ENCODE data around the gene EEF1A2. TPM values are rescaled to one million over a fixed set of nuclear protein-coding genes. Genes with fewer than 3 reads are reported as not detected.
A peak's percentile ranks its signal among the peaks of the same experiment; 100 is the strongest.

The EEF1A2 gene
- total and polyA plus RNA-seq, 2 donors (not counting 3 experiments of a cell fraction or from before 2014, with no cell fraction given): 2.7 to 3.4 TPM

DNA sequence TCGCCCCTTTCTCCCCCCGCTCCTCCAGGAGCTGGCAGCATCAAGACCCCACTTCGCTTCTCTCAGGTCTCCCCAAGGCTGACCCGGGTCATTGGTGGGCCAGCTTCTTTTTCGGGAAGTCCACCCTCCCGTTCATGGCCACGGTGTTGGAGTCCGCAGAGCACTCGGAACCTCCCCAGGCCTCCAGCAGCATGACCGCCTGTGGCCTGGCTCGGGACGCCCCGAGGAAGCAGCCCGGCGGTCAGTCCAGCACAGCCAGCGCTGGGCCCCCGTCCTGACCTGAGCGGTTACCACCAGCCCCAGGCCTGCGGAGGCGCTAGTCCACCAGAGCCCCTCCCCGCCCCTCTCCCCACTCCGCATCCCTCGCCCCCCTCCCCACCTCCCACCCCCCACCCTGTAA is 22.7 kb upstream of the EEF1A2 start:
- peak overlapping the region; percentile 25 for H3K27ac ChIP-seq (ENCODE audit: insufficient read depth, low read depth, low read length)
- H4K20me1 ChIP-seq (replicated peaks; ENCODE audit: control insufficient read depth, extremely low read depth, insufficient read depth, low read length): no peaks in the 10 kb centered on the region
- peak overlapping the region; percentile 69 for H3K4me2 ChIP-seq (ENCODE audit: insufficient read depth, low read length)
- ChIA-PET CTCF (interaction anchor here (0.5 to 2.5 kb wide), 7 partner anchors 15 to 284 kb away, joined by 3 to 28 read pairs (median 3); partner anchors contain the start of gene PTK6), POLR2A (interaction anchor here (0.6 to 2.0 kb wide), 3 partner anchors 8 to 31 kb away, joined by 3 to 9 read pairs (median 5); no protein-coding TSS in a partner anchor)
- H3K4me3 ChIP-seq (replicated peaks in 1 of 3; ENCODE audit: insufficient read depth in 1 of 3, low read depth in 1 of 3, low read length in 3 of 3): peak overlapping the region; percentile 60 to 77 (median 69)
- intact Hi-C loops (cut with micrococcal nuclease) (no loop called here), dilution Hi-C loops (cut with MboI; ENCODE audit: extremely low pct_ligation_motif_present, low sequenced_read_pairs) (no loop called here)
- peaks cover 12% of the 10 kb centered on the region for H3K4me1 ChIP-seq (ENCODE audit: control insufficient read depth, extremely low read depth, insufficient read depth, low read length)
- no peaks in the 10 kb centered on the region for H3K27me3 ChIP-seq (ENCODE audit: control insufficient read depth in 2 of 2, insufficient read depth in 2 of 2, low read length in 2 of 2)
- BruUV-seq (replicated peaks): no TSS peak
- H3K79me2 ChIP-seq (ENCODE audit: control insufficient read depth, insufficient read depth, low read length): peaks cover 16% of the 10 kb centered on the region
- TF ChIP-seq, protein P1, sequence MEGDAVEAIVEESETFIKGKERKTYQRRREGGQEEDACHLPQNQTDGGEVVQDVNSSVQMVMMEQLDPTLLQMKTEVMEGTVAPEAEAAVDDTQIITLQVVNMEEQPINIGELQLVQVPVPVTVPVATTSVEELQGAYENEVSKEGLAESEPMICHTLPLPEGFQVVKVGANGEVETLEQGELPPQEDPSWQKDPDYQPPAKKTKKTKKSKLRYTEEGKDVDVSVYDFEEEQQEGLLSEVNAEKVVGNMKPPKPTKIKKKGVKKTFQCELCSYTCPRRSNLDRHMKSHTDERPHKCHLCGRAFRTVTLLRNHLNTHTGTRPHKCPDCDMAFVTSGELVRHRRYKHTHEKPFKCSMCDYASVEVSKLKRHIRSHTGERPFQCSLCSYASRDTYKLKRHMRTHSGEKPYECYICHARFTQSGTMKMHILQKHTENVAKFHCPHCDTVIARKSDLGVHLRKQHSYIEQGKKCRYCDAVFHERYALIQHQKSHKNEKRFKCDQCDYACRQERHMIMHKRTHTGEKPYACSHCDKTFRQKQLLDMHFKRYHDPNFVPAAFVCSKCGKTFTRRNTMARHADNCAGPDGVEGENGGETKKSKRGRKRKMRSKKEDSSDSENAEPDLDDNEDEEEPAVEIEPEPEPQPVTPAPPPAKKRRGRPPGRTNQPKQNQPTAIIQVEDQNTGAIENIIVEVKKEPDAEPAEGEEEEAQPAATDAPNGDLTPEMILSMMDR (IDR thresholded peaks at IDR 0.05; ENCODE audit: extremely low read depth in 1 of 2, insufficient read depth in 1 of 2, low read depth in 1 of 2, low read length in 2 of 2): peak in 1 of 2 donors; percentile 18
- no peak for TF ChIP-seq POLR2AphosphoS5 (IDR thresholded peaks at IDR 0.05; ENCODE audit: insufficient read depth, low read depth, low read length)
- H3K36me3 ChIP-seq (ENCODE audit: control insufficient read depth in 2 of 2, extremely low read depth in 1 of 2, insufficient read depth in 2 of 2, low read length in 2 of 2): peaks cover 0 to 2% of the 10 kb centered on the region in 2 experiments
- no peak for FAIRE-seq
- H3K9me3 ChIP-seq (replicated peaks; ENCODE audit: control insufficient read depth, insufficient read depth, low read length): no peaks in the 10 kb centered on the region
- H2AFZ ChIP-seq (ENCODE audit: low read depth, low read length): no peak overlapping the region
- H3K9ac ChIP-seq (replicated peaks; ENCODE audit: extremely low read depth, insufficient read depth, low read length): peak overlapping the region; percentile 81
- H3K9me1 ChIP-seq (replicated peaks; ENCODE audit: control insufficient read depth, extremely low read depth, insufficient read depth, low read length): no peaks in the 10 kb centered on the region
- no peak for DNase-seq (ENCODE audit: low read depth, low spot score)

- Histone ChIP-seq H4K20me1 (replicated peaks; ENCODE audit: control insufficient read depth, extremely low read depth, insufficient read depth, low read length) (no peaks in the 10 kb centered on the region), H3K27me3 (ENCODE audit: control insufficient read depth in 2 of 2, insufficient read depth in 2 of 2, low read length in 2 of 2) (no peaks in the 10 kb centered on the region), H3K27ac (ENCODE audit: insufficient read depth, low read depth, low read length) (peak overlapping the region; percentile 25), H3K9ac (replicated peaks; ENCODE audit: extremely low read depth, insufficient read depth, low read length) (peak overlapping the region; percentile 81), H3K79me2 (ENCODE audit: control insufficient read depth, insufficient read depth, low read length) (peaks cover 16% of the 10 kb centered on the region), H3K4me2 (ENCODE audit: insufficient read depth, low read length) (peak overlapping the region; percentile 69), H3K9me3 (replicated peaks; ENCODE audit: control insufficient read depth, insufficient read depth, low read length) (no peaks in the 10 kb centered on the region), H3K9me1 (replicated peaks; ENCODE audit: control insufficient read depth, extremely low read depth, insufficient read depth, low read length) (no peaks in the 10 kb centered on the region), H3K36me3 (ENCODE audit: control insufficient read depth in 2 of 2, extremely low read depth in 1 of 2, insufficient read depth in 2 of 2, low read length in 2 of 2) (peaks cover 0 to 2% of the 10 kb centered on the region in 2 experiments), H3K4me1 (ENCODE audit: control insufficient read depth, extremely low read depth, insufficient read depth, low read length) (peaks cover 12% of the 10 kb centered on the region), H3K4me3 (replicated peaks in 1 of 3; ENCODE audit: insufficient read depth in 1 of 3, low read depth in 1 of 3, low read length in 3 of 3) (peak overlapping the region; percentile 60 to 77 (median 69)), H2AFZ (ENCODE audit: low read depth, low read length) (no peak overlapping the region)
- ChIA-PET CTCF (interaction anchor here (0.6 to 2.5 kb wide), 12 partner anchors 9 to 459 kb away, joined by 3 to 28 read pairs (median 3); partner anchors contain the start of gene PTK6), POLR2A (interaction anchor here (0.6 to 2.0 kb wide), 4 partner anchors 8 to 137 kb away, joined by 3 to 9 read pairs (median 4); partner anchors contain the start of gene RTEL1)
- DNase-seq (ENCODE audit: low read depth, low spot score): peak; percentile 37
- FAIRE-seq: peak; percentile 72
- TF ChIP-seq POLR2AphosphoS5 (IDR thresholded peaks at IDR 0.05; ENCODE audit: insufficient read depth, low read depth, low read length): peak; percentile 1
- TF ChIP-seq, protein P1 (IDR thresholded peaks at IDR 0.05; ENCODE audit: extremely low read depth in 1 of 2, insufficient read depth in 1 of 2, low read depth in 1 of 2, low read length in 2 of 2): no peak
- TF ChIP-seq MYC (IDR thresholded peaks at IDR 0.05; ENCODE audit: low read depth, low read length): no peak
- no peak for TF ChIP-seq GATA2 (IDR thresholded peaks at IDR 0.05; ENCODE audit: insufficient read depth, insufficient read length, low read depth, low read length)
- TF ChIP-seq FOS (IDR thresholded peaks at IDR 0.05; ENCODE audit: borderline replicate concordance, insufficient read depth, low read length): no peak
- no peak for TF ChIP-seq MAX (IDR thresholded peaks at IDR 0.05; ENCODE audit: insufficient read depth, insufficient read length)
- dilution Hi-C loops (cut with MboI; ENCODE audit: extremely low pct_ligation_motif_present, low sequenced_read_pairs) (no loop called here), intact Hi-C loops (cut with micrococcal nuclease) (loop anchor here (1.0 kb wide), 2 partner anchors 25 to 421 kb away; no protein-coding TSS in a partner anchor)
- TSS peak; percentile 87 for BruUV-seq (replicated peaks)
These were observed 22.2 kb upstream of the EEF1A2 start for GRCh38 chr20:63520934-63521601.

All from endothelial cell of umbilical vein (primary cell).